ENCODE measurements around the gene ZNF692.
"Not testable (repeated sequence)": the region's sequence is repeated elsewhere in the genome, so short reads cannot be mapped to it uniquely, and the experiment has no call there.

The ZNF692 gene

GRCh38 chr1:248858891-248859889 lies at the start of gene ZNF692:
Gene ZNF692, minus strand, starts transcription at chr1:248859085. Its CDS starts 776 bp downstream, at chr1:248858309.
- DNase-seq (ENCODE audit: low read depth) = peak; percentile 97

GRCh38 chr1:248906753-248907661 lies 48.1 kb upstream of the ZNF692 start:
- no peak for DNase-seq (ENCODE audit: low read depth)

GRCh38 chr1:248906009-248906752 lies 47.3 kb upstream of the ZNF692 start, which contains the start of gene PGBD2:
Gene PGBD2, plus strand, starts transcription at chr1:248906235. Its CDS starts 7,628 bp downstream, at chr1:248913863.
- DNase-seq (ENCODE audit: low read depth) = peak; percentile 93

GRCh38 chr1:248905662-248906008 lies 46.8 kb upstream of the ZNF692 start:
- no peak for DNase-seq (ENCODE audit: low read depth)

- DNase-seq (ENCODE audit: low read depth) = no peak
These were observed 45.7 kb upstream of the ZNF692 start for GRCh38 chr1:248904437-248905216.

GRCh38 chr1:248901578-248901977 lies 42.7 kb upstream of the ZNF692 start:
- DNase-seq (ENCODE audit: low read depth) = no peak

GRCh38 chr1:248900637-248901036 lies 41.8 kb upstream of the ZNF692 start:
- DNase-seq (ENCODE audit: low read depth) = no peak

- no peak for DNase-seq (ENCODE audit: low read depth)
These were observed 38.8 kb upstream of the ZNF692 start for GRCh38 chr1:248897412-248898337.

GRCh38 chr1:248894837-248895236 lies 36.0 kb upstream of the ZNF692 start:
- DNase-seq (ENCODE audit: low read depth) = no peak

- no peak for DNase-seq (ENCODE audit: low read depth)
These were observed 33.7 kb upstream of the ZNF692 start for GRCh38 chr1:248892590-248892989.

GRCh38 chr1:248891758-248892157 lies 32.9 kb upstream of the ZNF692 start:
- no peak for DNase-seq (ENCODE audit: low read depth)

GRCh38 chr1:248890549-248891498 lies 31.9 kb upstream of the ZNF692 start:
- no peak for DNase-seq (ENCODE audit: low read depth)

GRCh38 chr1:248889914-248890243 lies 31.0 kb upstream of the ZNF692 start:
- not testable (repeated sequence) for DNase-seq (ENCODE audit: low read depth)

GRCh38 chr1:248886237-248886895 lies 27.5 kb upstream of the ZNF692 start:
- no peak for DNase-seq (ENCODE audit: low read depth)

GRCh38 chr1:248885646-248886045 lies 26.8 kb upstream of the ZNF692 start:
- DNase-seq (ENCODE audit: low read depth) = no peak

- DNase-seq (ENCODE audit: low read depth) = no peak
These were observed 25.9 kb upstream of the ZNF692 start for GRCh38 chr1:248884632-248885295.

- not testable (repeated sequence) for DNase-seq (ENCODE audit: low read depth)
These were observed 23.5 kb upstream of the ZNF692 start for GRCh38 chr1:248882427-248882826.

GRCh38 chr1:248881261-248881660 lies 22.4 kb upstream of the ZNF692 start:
- DNase-seq (ENCODE audit: low read depth) = no peak

Data from activated T-helper 9 cell treated with anti-CD3 and anti-CD28 coated beads, Interleukin-2, amount 50 U/mL, for 16 hours (primary cell).